Liver (tissue), 9 donors: ENCODE measurements around the gene FOLR1. TPM values are rescaled to one million over a fixed set of nuclear protein-coding genes. Genes with fewer than 3 reads are reported as not detected.

Source experiments
- DNase-seq: peaks from one replicate; pipeline ENCODE4 v3.0.0-alpha.2; 2017; ENCODE audit warnings: low spot score
- H3K27ac ChIP-seq, 2 donors: one replicate each; pipeline ENCODE4 v1.7.0; 2013; ENCODE audit warnings: inconsistent platforms in 2 of 2, low read length in 2 of 2, control low read depth in 1 of 2, low read depth in 1 of 2, mild to moderate bottlenecking in 1 of 2
- H3K27me3 ChIP-seq, 4 donors: one replicate each; pipeline versions ENCODE4 v1.6.1 to v1.7.0; 2013; ENCODE audit warnings: low read length in 3 of 4, inconsistent platforms in 1 of 4, mild to moderate bottlenecking in 1 of 4, moderate library complexity in 1 of 4; ENCODE audit not compliant: control insufficient read depth in 4 of 4, insufficient read depth in 4 of 4
- H3K36me3 ChIP-seq, 4 donors: one replicate each; pipeline versions ENCODE4 v1.6.1 to v1.7.0; 2013; ENCODE audit warnings: low read length in 3 of 4, mild to moderate bottlenecking in 3 of 4, low read depth in 1 of 4, moderate library complexity in 1 of 4; ENCODE audit not compliant: control insufficient read depth in 4 of 4, insufficient read depth in 3 of 4
- H3K4me1 ChIP-seq, 4 donors: one replicate each; pipeline versions ENCODE4 v1.6.1 to v1.7.0; 2013; ENCODE audit warnings: low read length in 3 of 4, mild to moderate bottlenecking in 3 of 4, moderate library complexity in 1 of 4; ENCODE audit not compliant: control insufficient read depth in 4 of 4, insufficient read depth in 4 of 4
- H3K4me3 ChIP-seq, 3 donors: one replicate each; pipeline versions ENCODE4 v1.6.1 to v1.7.0; 2013; ENCODE audit warnings: low read length in 3 of 3, control low read depth in 1 of 3, low read depth in 1 of 3, mild to moderate bottlenecking in 1 of 3
- H3K9ac ChIP-seq, 2 donors: one replicate each; pipeline ENCODE4 v1.7.0; 2013; ENCODE audit warnings: low read length in 2 of 2, mild to moderate bottlenecking in 2 of 2, moderate library complexity in 2 of 2, control low read depth in 1 of 2, low read depth in 1 of 2
- H3K9me3 ChIP-seq, 4 donors: one replicate each; pipeline versions ENCODE4 v1.6.1 to v1.7.0; 2013; ENCODE audit warnings: low read length in 3 of 4; ENCODE audit not compliant: control insufficient read depth in 4 of 4
- EGR1 ChIP-seq, 2 donors: IDR thresholded peaks; 2 replicates each; pipeline ENCODE4 v1.6.1; 2016 to 2018; ENCODE audit warnings: antibody characterized with exemption in 2 of 2, low read depth in 2 of 2
- FOXA1 ChIP-seq: IDR thresholded peaks from 2 replicates; pipeline ENCODE4 v1.6.1; 2016; ENCODE audit warnings: antibody characterized with exemption
- FOXA2 ChIP-seq: IDR thresholded peaks from 2 replicates; pipeline ENCODE4 v1.6.1; 2016; ENCODE audit warnings: antibody characterized with exemption
- GABPA ChIP-seq, 2 donors: IDR thresholded peaks in 1 of 2; conservative IDR thresholded peaks in 1 of 2; 2 replicates each; pipeline ENCODE4 v1.6.1; 2016; ENCODE audit warnings: antibody characterized with exemption in 2 of 2, mild to moderate bottlenecking in 1 of 2, moderate library complexity in 1 of 2
- HNF4A ChIP-seq, 2 donors: conservative IDR thresholded peaks; 2 replicates each; pipeline ENCODE4 v1.6.1; 2016; ENCODE audit warnings: antibody characterized with exemption in 2 of 2, mild to moderate bottlenecking in 2 of 2
- HNF4G ChIP-seq: IDR thresholded peaks from 2 replicates; pipeline ENCODE4 v1.6.1; 2016; ENCODE audit warnings: antibody characterized with exemption
- JUND ChIP-seq, 2 donors: IDR thresholded peaks; 2 replicates each; pipeline ENCODE4 v1.6.1; 2016; ENCODE audit warnings: antibody characterized with exemption in 2 of 2
- NR2F2 ChIP-seq: IDR thresholded peaks from 2 replicates; pipeline ENCODE4 v1.6.1; 2016; ENCODE audit warnings: antibody characterized with exemption
- RAD21 ChIP-seq, 2 donors: IDR thresholded peaks; 2 replicates each; pipeline ENCODE4 v1.6.1; 2016; ENCODE audit warnings: antibody characterized with exemption in 2 of 2, mild to moderate bottlenecking in 2 of 2
- RXRA ChIP-seq, 2 donors: IDR thresholded peaks; 2 replicates each; pipeline ENCODE4 v1.6.1; 2017 to 2018; ENCODE audit warnings: antibody characterized with exemption in 2 of 2, mild to moderate bottlenecking in 1 of 2
- SP1 ChIP-seq: IDR thresholded peaks from 2 replicates; pipeline ENCODE4 v1.6.1; 2018; ENCODE audit warnings: antibody characterized with exemption, mild to moderate bottlenecking
- TAF1 ChIP-seq: conservative IDR thresholded peaks from 2 replicates; pipeline ENCODE4 v1.6.1; 2016; ENCODE audit warnings: antibody characterized with exemption, mild to moderate bottlenecking
- YY1 ChIP-seq: IDR thresholded peaks from 2 replicates; pipeline ENCODE4 v1.6.1; 2016; ENCODE audit warnings: antibody characterized with exemption, mild to moderate bottlenecking
- WGBS: extraction: QIAGEN DNeasy Blood & Tissue Kit; methylation state at CpG from one replicate; pipeline ENCODE4 v1.1.7; 2013; 5-methylcytosine and 5-hydroxymethylcytosine counted together
- polyA plus RNA-seq, 2 donors: library from polyadenylated mRNA; stranded (reverse) in 1 of 2; unstranded in 1 of 2; fragments of 200-250 nt in 1 of 2; fragments of >200 nt in 1 of 2; fragmentation: Nextera tagmentation in 1 of 2; extraction: Ambion mirVana in 1 of 2; gene quantifications; one replicate each; pipeline versions ENCODE4 v1.2.1 to v1.2.3, GENCODE V29; 2013 to 2015
- total RNA-seq, 2 donors: library from RNA; depleted of rRNA; stranded (reverse); fragments of >200 nt; gene quantifications; one replicate each; pipeline ENCODE4 v1.2.3, GENCODE V29; 2014
- TF ChIP-seq, protein P1 (sequence below): fragments of 150-350 bp; IDR thresholded peaks from 2 replicates; pipeline ENCODE4 v1.5.1; 2017; ENCODE audit warnings: improper control_type of control experiment, low read depth, low read length; ENCODE audit not compliant: missing input control
- TF ChIP-seq, protein P2 (sequence below): IDR thresholded peaks from 2 replicates; pipeline ENCODE4 v1.6.1; 2016; ENCODE audit warnings: antibody characterized with exemption
- TF ChIP-seq, protein P3 (sequence below): IDR thresholded peaks from 2 replicates; pipeline ENCODE4 v1.6.1; 2016; ENCODE audit warnings: antibody characterized with exemption
- TF ChIP-seq, protein P4 (sequence below): IDR thresholded peaks from 2 replicates; pipeline ENCODE4 v1.6.1; 2016; ENCODE audit warnings: antibody characterized with exemption, mild to moderate bottlenecking
- TF ChIP-seq, protein P5 (sequence below): IDR thresholded peaks from 2 replicates; pipeline ENCODE4 v1.6.1; 2016; ENCODE audit warnings: antibody characterized with exemption
- donor health status: healthy.
- donor health status: healthy.
- donor health status: healthy.
- donor health status: healthy.
- donor health status: healthy.

FOLR1 gene
- total and polyA plus RNA-seq, 4 donors: 0.06 to 0.21 (median 0.09) TPM; not detected in 1

DNA sequence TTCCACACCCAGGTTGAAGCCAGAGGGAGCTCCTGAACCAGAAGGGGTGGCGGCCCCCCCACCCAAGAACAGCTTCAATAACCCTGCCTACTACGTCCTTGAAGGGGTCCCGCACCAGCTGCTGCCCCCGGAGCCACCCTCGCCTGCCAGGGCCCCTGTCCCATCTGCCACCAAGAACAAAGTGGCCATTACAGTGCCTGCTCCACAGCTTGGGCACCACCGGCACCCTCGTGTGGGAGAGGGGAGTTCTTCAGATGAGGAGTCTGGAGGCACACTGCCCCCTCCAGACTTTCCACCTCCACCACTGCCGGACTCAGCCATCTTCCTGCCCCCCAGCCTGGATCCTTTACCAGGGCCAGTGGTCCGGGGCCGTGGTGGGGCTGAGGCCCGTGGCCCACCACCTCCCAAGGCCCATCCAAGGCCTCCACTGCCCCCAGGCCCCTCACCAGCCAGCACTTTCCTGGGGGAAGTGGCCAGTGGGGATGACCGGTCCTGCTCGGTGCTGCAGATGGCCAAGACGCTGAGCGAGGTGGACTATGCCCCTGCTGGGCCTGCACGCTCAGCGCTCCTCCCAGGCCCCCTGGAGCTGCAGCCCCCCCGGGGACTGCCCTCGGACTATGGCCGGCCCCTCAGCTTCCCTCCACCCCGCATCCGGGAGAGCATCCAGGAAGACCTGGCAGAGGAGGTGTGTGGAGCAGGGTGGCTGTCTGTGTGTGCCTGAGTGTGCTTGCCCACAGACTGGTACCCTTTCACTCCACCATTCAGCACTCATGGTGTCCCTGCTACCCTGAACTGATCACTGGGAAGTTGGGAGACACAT, 45.4 kb downstream of the FOLR1 start:
- no peaks in the 10 kb centered on the region for H3K9me3 ChIP-seq
- TF ChIP-seq EGR1 (IDR thresholded peaks at IDR 0.05; ENCODE audit: low read depth in 2 of 2) (no peak), RXRA (IDR thresholded peaks at IDR 0.05) (no peak), NR2F2 (no peak), RAD21 (IDR thresholded peaks at IDR 0.05) (no peak), JUND (IDR thresholded peaks at IDR 0.05) (no peak), SP1 (no peak), FOXA2 (no peak), FOXA1 (no peak), YY1 (no peak), GABPA (IDR thresholded peaks at IDR 0.05 in 1 of 2, conservative IDR thresholded peaks at IDR 0.05 in 1 of 2) (no peak), TAF1 (no peak), HNF4A (conservative IDR thresholded peaks at IDR 0.05) (no peak), HNF4G (no peak)
- TF ChIP-seq, protein P1, sequence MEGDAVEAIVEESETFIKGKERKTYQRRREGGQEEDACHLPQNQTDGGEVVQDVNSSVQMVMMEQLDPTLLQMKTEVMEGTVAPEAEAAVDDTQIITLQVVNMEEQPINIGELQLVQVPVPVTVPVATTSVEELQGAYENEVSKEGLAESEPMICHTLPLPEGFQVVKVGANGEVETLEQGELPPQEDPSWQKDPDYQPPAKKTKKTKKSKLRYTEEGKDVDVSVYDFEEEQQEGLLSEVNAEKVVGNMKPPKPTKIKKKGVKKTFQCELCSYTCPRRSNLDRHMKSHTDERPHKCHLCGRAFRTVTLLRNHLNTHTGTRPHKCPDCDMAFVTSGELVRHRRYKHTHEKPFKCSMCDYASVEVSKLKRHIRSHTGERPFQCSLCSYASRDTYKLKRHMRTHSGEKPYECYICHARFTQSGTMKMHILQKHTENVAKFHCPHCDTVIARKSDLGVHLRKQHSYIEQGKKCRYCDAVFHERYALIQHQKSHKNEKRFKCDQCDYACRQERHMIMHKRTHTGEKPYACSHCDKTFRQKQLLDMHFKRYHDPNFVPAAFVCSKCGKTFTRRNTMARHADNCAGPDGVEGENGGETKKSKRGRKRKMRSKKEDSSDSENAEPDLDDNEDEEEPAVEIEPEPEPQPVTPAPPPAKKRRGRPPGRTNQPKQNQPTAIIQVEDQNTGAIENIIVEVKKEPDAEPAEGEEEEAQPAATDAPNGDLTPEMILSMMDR: no peak
- TF ChIP-seq, protein P2, sequence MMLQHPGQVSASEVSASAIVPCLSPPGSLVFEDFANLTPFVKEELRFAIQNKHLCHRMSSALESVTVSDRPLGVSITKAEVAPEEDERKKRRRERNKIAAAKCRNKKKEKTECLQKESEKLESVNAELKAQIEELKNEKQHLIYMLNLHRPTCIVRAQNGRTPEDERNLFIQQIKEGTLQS: no peak
- TF ChIP-seq, protein P3, sequence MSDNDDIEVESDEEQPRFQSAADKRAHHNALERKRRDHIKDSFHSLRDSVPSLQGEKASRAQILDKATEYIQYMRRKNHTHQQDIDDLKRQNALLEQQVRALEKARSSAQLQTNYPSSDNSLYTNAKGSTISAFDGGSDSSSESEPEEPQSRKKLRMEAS: no peak
- TF ChIP-seq, protein P4, sequence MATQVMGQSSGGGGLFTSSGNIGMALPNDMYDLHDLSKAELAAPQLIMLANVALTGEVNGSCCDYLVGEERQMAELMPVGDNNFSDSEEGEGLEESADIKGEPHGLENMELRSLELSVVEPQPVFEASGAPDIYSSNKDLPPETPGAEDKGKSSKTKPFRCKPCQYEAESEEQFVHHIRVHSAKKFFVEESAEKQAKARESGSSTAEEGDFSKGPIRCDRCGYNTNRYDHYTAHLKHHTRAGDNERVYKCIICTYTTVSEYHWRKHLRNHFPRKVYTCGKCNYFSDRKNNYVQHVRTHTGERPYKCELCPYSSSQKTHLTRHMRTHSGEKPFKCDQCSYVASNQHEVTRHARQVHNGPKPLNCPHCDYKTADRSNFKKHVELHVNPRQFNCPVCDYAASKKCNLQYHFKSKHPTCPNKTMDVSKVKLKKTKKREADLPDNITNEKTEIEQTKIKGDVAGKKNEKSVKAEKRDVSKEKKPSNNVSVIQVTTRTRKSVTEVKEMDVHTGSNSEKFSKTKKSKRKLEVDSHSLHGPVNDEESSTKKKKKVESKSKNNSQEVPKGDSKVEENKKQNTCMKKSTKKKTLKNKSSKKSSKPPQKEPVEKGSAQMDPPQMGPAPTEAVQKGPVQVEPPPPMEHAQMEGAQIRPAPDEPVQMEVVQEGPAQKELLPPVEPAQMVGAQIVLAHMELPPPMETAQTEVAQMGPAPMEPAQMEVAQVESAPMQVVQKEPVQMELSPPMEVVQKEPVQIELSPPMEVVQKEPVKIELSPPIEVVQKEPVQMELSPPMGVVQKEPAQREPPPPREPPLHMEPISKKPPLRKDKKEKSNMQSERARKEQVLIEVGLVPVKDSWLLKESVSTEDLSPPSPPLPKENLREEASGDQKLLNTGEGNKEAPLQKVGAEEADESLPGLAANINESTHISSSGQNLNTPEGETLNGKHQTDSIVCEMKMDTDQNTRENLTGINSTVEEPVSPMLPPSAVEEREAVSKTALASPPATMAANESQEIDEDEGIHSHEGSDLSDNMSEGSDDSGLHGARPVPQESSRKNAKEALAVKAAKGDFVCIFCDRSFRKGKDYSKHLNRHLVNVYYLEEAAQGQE: no peak
- TF ChIP-seq, protein P5, sequence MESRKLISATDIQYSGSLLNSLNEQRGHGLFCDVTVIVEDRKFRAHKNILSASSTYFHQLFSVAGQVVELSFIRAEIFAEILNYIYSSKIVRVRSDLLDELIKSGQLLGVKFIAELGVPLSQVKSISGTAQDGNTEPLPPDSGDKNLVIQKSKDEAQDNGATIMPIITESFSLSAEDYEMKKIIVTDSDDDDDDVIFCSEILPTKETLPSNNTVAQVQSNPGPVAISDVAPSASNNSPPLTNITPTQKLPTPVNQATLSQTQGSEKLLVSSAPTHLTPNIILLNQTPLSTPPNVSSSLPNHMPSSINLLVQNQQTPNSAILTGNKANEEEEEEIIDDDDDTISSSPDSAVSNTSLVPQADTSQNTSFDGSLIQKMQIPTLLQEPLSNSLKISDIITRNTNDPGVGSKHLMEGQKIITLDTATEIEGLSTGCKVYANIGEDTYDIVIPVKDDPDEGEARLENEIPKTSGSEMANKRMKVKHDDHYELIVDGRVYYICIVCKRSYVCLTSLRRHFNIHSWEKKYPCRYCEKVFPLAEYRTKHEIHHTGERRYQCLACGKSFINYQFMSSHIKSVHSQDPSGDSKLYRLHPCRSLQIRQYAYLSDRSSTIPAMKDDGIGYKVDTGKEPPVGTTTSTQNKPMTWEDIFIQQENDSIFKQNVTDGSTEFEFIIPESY: no peak
- H3K36me3 ChIP-seq: peaks cover 5 to 51% (median 22%) of the 10 kb centered on the region in 4 donors
- WGBS: 83% methylated on average over 22 of the region's 22 CpGs
- no peak overlapping the region for H3K4me3 ChIP-seq
- no peak overlapping the region for H3K9ac ChIP-seq
- peaks cover 6 to 22% (median 16%) of the 10 kb centered on the region in 4 donors for H3K4me1 ChIP-seq
- DNase-seq: peak; percentile 32
- H3K27me3 ChIP-seq: peaks cover 0 to 5% (median under 1%) of the 10 kb centered on the region in 4 donors
- no peak overlapping the region for H3K27ac ChIP-seq
